K562 (cell line): Measurements from ENCODE around the gene CDKN2AIP. TPM values are rescaled to one million over a fixed set of nuclear protein-coding genes. Genes with fewer than 3 reads are reported as not detected.

ENCODE experiments used
- ARID2 ChIP-seq: fragments of 450-650 bp; IDR thresholded peaks from 2 replicates; pipeline ENCODE4 v1.6.1; 2017; ENCODE audit warnings: antibody characterized with exemption, mild to moderate bottlenecking
- ATF1 ChIP-seq, 2 experiments: fragments of 450-650 bp in 1 of 2; IDR thresholded peaks; 2 replicates each; pipeline ENCODE4 v1.6.1; 2016; ENCODE audit warnings: missing compliant biosample characterization in 1 of 2, missing genetic modification characterization in 1 of 2
- CTBP1 ChIP-seq: fragments of 450-650 bp; IDR thresholded peaks from 2 replicates; pipeline ENCODE4 v1.6.1; 2016; ENCODE audit warnings: borderline replicate concordance
- DMBX1 ChIP-seq: fragments of 250-450 bp; sonication (Bioruptor Pico); IDR thresholded peaks from 2 replicates; pipeline ENCODE4 v1.8.0; 2022; ENCODE audit warnings: inconsistent platforms, mild to moderate bottlenecking, moderate library complexity, borderline replicate concordance
- RB1 ChIP-seq: fragments of 450-650 bp; IDR thresholded peaks from 2 replicates; pipeline ENCODE4 v1.6.1; 2017; ENCODE audit warnings: low read depth, mild to moderate bottlenecking
- SMAD2 ChIP-seq: fragments of 150-350 bp; IDR thresholded peaks from 2 replicates; pipeline ENCODE4 v1.6.1; 2014; ENCODE audit warnings: low read depth, mild to moderate bottlenecking, low read length
- TAL1 ChIP-seq: fragments of 450-650 bp; IDR thresholded peaks from 2 replicates; pipeline ENCODE4 v1.6.1; 2016; ENCODE audit warnings: mild to moderate bottlenecking
- THAP7 ChIP-seq: fragments of 250-450 bp; sonication (Bioruptor Pico); IDR thresholded peaks from 2 replicates; pipeline ENCODE4 v1.5.0; 2021
- ZNF407 ChIP-seq: fragments of 450-650 bp; IDR thresholded peaks from 2 replicates; pipeline ENCODE4 v1.6.1; 2016; ENCODE audit warnings: low read depth
- polyA plus RNA-seq, 8 experiments: library from polyadenylated mRNA; depleted of rRNA in 4 of 8; stranded (reverse) in 5 of 8; unstranded in 3 of 8; fragments of >200 nt; fragmentation: Nextera tagmentation in 2 of 8; fragmentation: Illumina TruSeq in 1 of 8; extraction: Ambion mirVana in 2 of 8; extraction: Trizol in 1 of 8; gene quantifications; 2 replicates each; pipeline versions ENCODE4 v1.2.1 to v1.2.3, GENCODE V29; 2011 to 2014; ENCODE audit warnings: inconsistent platforms in 1 of 8, missing spikeins in 1 of 8
- total RNA-seq, 7 experiments: library from RNA; depleted of rRNA in 6 of 7; stranded (reverse); fragments of >200 nt in 6 of 7; fragmentation: Illumina TruSeq in 2 of 7; extraction: Trizol in 2 of 7; gene quantifications; 2 replicates each; pipeline versions ENCODE4 v1.2.1 to v1.2.3, GENCODE V29; 2011 to 2021; ENCODE audit warnings: low replicate concordance in 1 of 7

The CDKN2AIP gene
- total and polyA plus RNA-seq, 9 of the 15 experiments (the other 6 are each of a cell fraction or from before 2014, with no cell fraction given) = 5.9 to 22.0 (median 19.7) TPM

- TF ChIP-seq CTBP1 (no peak), ZNF407 (no peak), ATF1 (CRISPR knock-in tag; IDR thresholded peaks at IDR 0.05) (no peak), ATF1 (tag; IDR thresholded peaks at IDR 0.05) (no peak), ARID2 (0 out of 2 replicates have a peak, but pooled peaks have one; percentile 70), TAL1 (no peak), THAP7 (CRISPR knock-in tag) (no peak), RB1 (no peak), SMAD2 (no peak), DMBX1 (CRISPR knock-in tag) (no peak)
Observed at GRCh38 chr4:183471946-183472708, 27.7 kb downstream of the CDKN2AIP start (continued).
